ENCODE measurements around the gene GADL1. TPM values are rescaled to one million over a fixed set of nuclear protein-coding genes. Genes with fewer than 3 reads are reported as not detected.

Gene GADL1
- total and polyA plus RNA-seq, 9 donors = 0.01 to 13.3 (median 0.23) TPM; not detected in 3

- intact Hi-C loops (cut with DNase I) = loop anchor here in 1 of 4 donors (5.0 kb wide), 1 partner anchor 999 kb away; no protein-coding TSS in a partner anchor
- H3K36me3 ChIP-seq = no peaks in the 10 kb centered on the region
- TF ChIP-seq CTCF (IDR thresholded peaks at IDR 0.05) (no peak), POLR2A (IDR thresholded peaks at IDR 0.05) (no peak), EP300 (IDR thresholded peaks at IDR 0.05) (no peak)
- 17 to 26% (median 21%) methylated on average over 1 of the region's 1 CpG for WGBS, 3 donors
- H3K9me3 ChIP-seq = no peaks in the 10 kb centered on the region
- DNase-seq = no peak
- no peaks in the 10 kb centered on the region for H3K4me1 ChIP-seq (ENCODE audit: insufficient read depth)
- H3K27ac ChIP-seq = no peak overlapping the region
- H3K4me3 ChIP-seq = no peak overlapping the region
- no peaks in the 10 kb centered on the region for H3K27me3 ChIP-seq
Observed at GRCh38 chr3:30768046-30768445, 126.4 kb downstream of the GADL1 start.

- no peak overlapping the region for H3K27ac ChIP-seq
- H3K4me3 ChIP-seq = no peak overlapping the region
- no peak for DNase-seq
- no peaks in the 10 kb centered on the region for H3K27me3 ChIP-seq
- H3K9me3 ChIP-seq = no peaks in the 10 kb centered on the region
- intact Hi-C loops (cut with DNase I) = loop anchor here in 1 of 4 donors (5.0 kb wide), 1 partner anchor 1001 kb away; no protein-coding TSS in a partner anchor
- no peak for TF ChIP-seq EP300 (IDR thresholded peaks at IDR 0.05)
- H3K4me1 ChIP-seq (ENCODE audit: insufficient read depth) = no peaks in the 10 kb centered on the region
- no peaks in the 10 kb centered on the region for H3K36me3 ChIP-seq
Observed at GRCh38 chr3:30766522-30766921, 127.9 kb downstream of the GADL1 start.

DNA sequence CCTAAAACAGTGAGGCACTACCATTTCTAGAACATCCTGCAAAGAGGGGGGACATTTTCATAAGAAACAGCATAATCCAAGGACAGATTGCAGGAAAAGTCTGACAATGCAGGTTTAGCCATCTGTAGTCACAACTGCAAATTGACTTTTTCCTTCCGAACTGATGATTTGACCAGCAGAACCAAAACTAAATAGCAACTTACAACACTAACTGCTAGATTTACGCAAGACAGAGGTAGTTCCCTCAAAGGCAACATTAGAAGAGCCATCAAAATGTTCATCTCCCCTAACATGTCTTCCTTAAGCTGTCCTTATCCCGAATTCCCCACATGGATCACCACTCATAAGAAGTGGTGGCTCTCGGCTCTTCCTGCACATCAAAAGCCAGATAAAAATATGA is 129.6 kb downstream of the GADL1 start:
- Histone ChIP-seq H3K36me3 (no peaks in the 10 kb centered on the region), H3K9me3 (no peaks in the 10 kb centered on the region), H3K4me1 (ENCODE audit: insufficient read depth) (no peaks in the 10 kb centered on the region), H3K27me3 (no peaks in the 10 kb centered on the region), H3K27ac (no peak overlapping the region), H3K4me3 (no peak overlapping the region)
- no peak for DNase-seq
- intact Hi-C loops (cut with DNase I) = loop anchor here in 1 of 4 donors (5.0 kb wide), 1 partner anchor 1002 kb away; no protein-coding TSS in a partner anchor
- WGBS, 3 donors = 74 to 99% (median 97%) methylated on average over 4 of the region's 4 CpGs
- no peak for TF ChIP-seq CTCF (IDR thresholded peaks at IDR 0.05)
- TF ChIP-seq POLR2A (IDR thresholded peaks at IDR 0.05) = no peak
- TF ChIP-seq EP300 (IDR thresholded peaks at IDR 0.05) = no peak

DNA sequence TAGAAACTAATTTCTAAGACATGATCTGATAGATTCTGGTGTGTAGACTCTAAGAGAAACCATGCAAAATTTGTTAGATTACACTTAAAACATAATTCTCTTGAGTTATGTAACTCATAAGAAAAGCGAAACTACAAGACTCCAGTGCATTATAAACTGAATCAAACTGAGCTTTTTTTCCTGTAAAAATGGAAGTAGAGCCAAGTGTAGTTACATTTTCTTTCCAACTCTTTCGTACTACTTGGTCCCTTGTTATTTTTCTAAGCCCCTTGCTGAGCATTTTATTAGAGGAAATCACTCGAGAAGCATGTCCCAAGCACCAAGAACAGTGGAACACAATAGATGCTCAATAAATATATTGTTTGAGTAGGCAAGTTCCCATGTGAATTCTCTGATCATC is 130.2 kb downstream of the GADL1 start:
- DNase-seq = no peak
- 56 to 59% (median 58%) methylated on average over 3 of the region's 3 CpGs for WGBS, 3 donors
- intact Hi-C loops (cut with DNase I) = no loop called here
- H3K4me1 ChIP-seq (ENCODE audit: insufficient read depth) = no peaks in the 10 kb centered on the region
- no peaks in the 10 kb centered on the region for H3K27me3 ChIP-seq
- no peaks in the 10 kb centered on the region for H3K9me3 ChIP-seq
- no peak overlapping the region for H3K4me3 ChIP-seq
- no peak for TF ChIP-seq POLR2A (IDR thresholded peaks at IDR 0.05)
- no peaks in the 10 kb centered on the region for H3K36me3 ChIP-seq
- no peak overlapping the region for H3K27ac ChIP-seq

- H3K4me3 ChIP-seq = no peak overlapping the region
- TF ChIP-seq EP300 (IDR thresholded peaks at IDR 0.05) (no peak), CTCF (IDR thresholded peaks at IDR 0.05) (no peak), POLR2A (IDR thresholded peaks at IDR 0.05) (no peak)
- no peaks in the 10 kb centered on the region for H3K36me3 ChIP-seq
- 94 to 96% (median 95%) methylated on average over 3 of the region's 3 CpGs for WGBS, 3 donors
- no peaks in the 10 kb centered on the region for H3K27me3 ChIP-seq
- no peaks in the 10 kb centered on the region for H3K4me1 ChIP-seq (ENCODE audit: insufficient read depth)
- no peak overlapping the region for H3K27ac ChIP-seq
- no peaks in the 10 kb centered on the region for H3K9me3 ChIP-seq
- no peak for DNase-seq
- intact Hi-C loops (cut with DNase I) = no loop called here
Observed at GRCh38 chr3:30761374-30761773, 133.1 kb downstream of the GADL1 start.
